Smooth muscle cell (in vitro differentiated cells): ENCODE results near the gene UBE2V1. TPM values are rescaled to one million over a fixed set of nuclear protein-coding genes. Genes with fewer than 3 reads are reported as not detected.

ENCODE experiments used
- DNase-seq: peaks from one replicate; lab custom pipeline; 2025; ENCODE audit not compliant: unreplicated experiment; lab: John Stamatoyannopoulos, UW
- H2AFZ ChIP-seq: fragments of 200-600 bp; sonication (generic); 2 replicates; pipeline ENCODE4 v1.6.0; 2016; ENCODE audit warnings: antibody characterized with exemption, low read depth, mild to moderate bottlenecking
- H3F3A ChIP-seq: fragments of 200-600 bp; sonication (generic); 2 replicates; pipeline ENCODE4 v1.6.0; 2017; ENCODE audit warnings: antibody characterized with exemption, low read depth
- H3K27ac ChIP-seq: fragments of 200-600 bp; sonication (generic); 2 replicates; pipeline ENCODE4 v1.5.1; 2016; ENCODE audit warnings: low read depth, mild to moderate bottlenecking
- H3K27me3 ChIP-seq: fragments of 200-600 bp; sonication (generic); 2 replicates; pipeline ENCODE4 v1.6.1; 2016; ENCODE audit warnings: low read depth, mild to moderate bottlenecking
- H3K36me3 ChIP-seq: fragments of 200-600 bp; sonication (generic); 2 replicates; pipeline ENCODE4 v1.5.1; 2016; ENCODE audit warnings: low read depth
- H3K4me1 ChIP-seq: fragments of 200-600 bp; sonication (generic); 2 replicates; pipeline ENCODE4 v1.5.1; 2016; ENCODE audit warnings: low read depth
- H3K4me2 ChIP-seq: fragments of 200-600 bp; sonication (generic); 2 replicates; pipeline ENCODE4 v1.6.0; 2016; ENCODE audit warnings: mild to moderate bottlenecking
- H3K4me3 ChIP-seq: fragments of 200-600 bp; sonication (generic); 2 replicates; pipeline ENCODE4 v1.5.1; 2016; ENCODE audit warnings: mild to moderate bottlenecking
- H3K79me2 ChIP-seq: fragments of 200-600 bp; sonication (generic); 2 replicates; pipeline ENCODE4 v1.6.0; 2016; ENCODE audit warnings: low read depth, mild to moderate bottlenecking
- H3K9ac ChIP-seq: fragments of 200-600 bp; sonication (generic); 2 replicates; pipeline ENCODE4 v1.6.0; 2016; ENCODE audit warnings: low read depth
- H3K9me3 ChIP-seq: fragments of 200-600 bp; sonication (generic); replicated peaks from 2 replicates; pipeline ENCODE4 v1.5.1; 2016; ENCODE audit warnings: low read depth
- H4K20me1 ChIP-seq: fragments of 200-600 bp; sonication (generic); 2 replicates; pipeline ENCODE4 v1.6.0; 2016; ENCODE audit warnings: low read depth
- CTCF ChIP-seq: fragments of 200-600 bp; sonication (generic); IDR thresholded peaks from 2 replicates; pipeline ENCODE4 v1.5.1; 2017; ENCODE audit warnings: borderline replicate concordance, mild to moderate bottlenecking, antibody characterized with exemption; ENCODE audit not compliant: insufficient read depth, poor library complexity, severe bottlenecking
- WGBS: methylation state at CpG from one replicate; pipeline ENCODE4 v1.1.7; 2016; ENCODE audit warnings: low lambda C conversion rate; 5-methylcytosine and 5-hydroxymethylcytosine counted together
- polyA plus RNA-seq: library from polyadenylated mRNA; unstranded; fragments of >200 nt; fragmentation: Nextera tagmentation; extraction: Ambion mirVana; gene quantifications from 2 replicates; pipeline ENCODE4 v1.2.1, GENCODE V29; 2016
- total RNA-seq: library from RNA; depleted of rRNA; stranded (reverse); fragments of >200 nt; gene quantifications from 2 replicates; pipeline ENCODE4 v1.2.3, GENCODE V29; 2014

The UBE2V1 gene
- total and polyA plus RNA-seq, 2 experiments from 2014 or later = 94.8 to 128 TPM

- H3K9me3 ChIP-seq = no peaks in the 10 kb centered on the region
- WGBS = 39% methylated on average over 1 of the region's 1 CpG
- peaks cover 4% of the 10 kb centered on the region for H3K36me3 ChIP-seq
- H3F3A ChIP-seq = peaks cover 7% of the 10 kb centered on the region
- no peak overlapping the region for H3K4me3 ChIP-seq
- DNase-seq = no peak
- H3K4me2 ChIP-seq = peak overlapping the region; percentile 50
- no peak overlapping the region for H2AFZ ChIP-seq
- peak overlapping the region; percentile 15 for H3K9ac ChIP-seq
- TF ChIP-seq CTCF = no peak
- no peaks in the 10 kb centered on the region for H3K27me3 ChIP-seq
- no peaks in the 10 kb centered on the region for H3K4me1 ChIP-seq
- H4K20me1 ChIP-seq = peaks cover 100% of the 10 kb centered on the region
- peaks cover 100% of the 10 kb centered on the region for H3K79me2 ChIP-seq
- H3K27ac ChIP-seq = peak overlapping the region; percentile 48
These were observed 13.8 kb downstream of the UBE2V1 start for GRCh38 chr20:50099113-50099512.

GRCh38 chr20:50098259-50098658 lies 14.7 kb downstream of the UBE2V1 start:
- Histone ChIP-seq H2AFZ (no peak overlapping the region), H3F3A (peaks cover 7% of the 10 kb centered on the region), H3K9me3 (no peaks in the 10 kb centered on the region), H3K4me3 (no peak overlapping the region), H3K4me1 (no peaks in the 10 kb centered on the region), H3K27me3 (no peaks in the 10 kb centered on the region), H3K79me2 (peaks cover 96% of the 10 kb centered on the region), H3K9ac (no peak overlapping the region), H3K27ac (peak overlapping the region; percentile 48), H3K4me2 (no peak overlapping the region), H4K20me1 (peaks cover 97% of the 10 kb centered on the region), H3K36me3 (peaks cover 4% of the 10 kb centered on the region)
- WGBS = 39% methylated on average over 2 of the region's 2 CpGs
- no peak for DNase-seq
- TF ChIP-seq CTCF = no peak

- no peak overlapping the region for H2AFZ ChIP-seq
- 93% methylated on average over 4 of the region's 4 CpGs for WGBS
- no peak overlapping the region for H3K4me2 ChIP-seq
- H4K20me1 ChIP-seq = peaks cover 97% of the 10 kb centered on the region
- H3F3A ChIP-seq = peaks cover 7% of the 10 kb centered on the region
- no peak overlapping the region for H3K9ac ChIP-seq
- no peak overlapping the region for H3K4me3 ChIP-seq
- H3K9me3 ChIP-seq = no peaks in the 10 kb centered on the region
- H3K36me3 ChIP-seq = peaks cover 4% of the 10 kb centered on the region
- no peaks in the 10 kb centered on the region for H3K4me1 ChIP-seq
- H3K79me2 ChIP-seq = peaks cover 96% of the 10 kb centered on the region
- no peak for TF ChIP-seq CTCF
- H3K27me3 ChIP-seq = no peaks in the 10 kb centered on the region
- H3K27ac ChIP-seq = peak overlapping the region; percentile 48
- DNase-seq = no peak
These were observed 15.1 kb downstream of the UBE2V1 start for GRCh38 chr20:50097843-50098242.

- Histone ChIP-seq H3F3A (peaks cover 7% of the 10 kb centered on the region), H3K9ac (no peak overlapping the region), H3K4me1 (no peaks in the 10 kb centered on the region), H3K27ac (peak overlapping the region; percentile 67), H3K4me3 (no peak overlapping the region), H3K9me3 (no peaks in the 10 kb centered on the region), H3K27me3 (no peaks in the 10 kb centered on the region), H3K79me2 (peaks cover 94% of the 10 kb centered on the region), H3K36me3 (peaks cover 4% of the 10 kb centered on the region), H4K20me1 (peaks cover 97% of the 10 kb centered on the region), H2AFZ (no peak overlapping the region), H3K4me2 (no peak overlapping the region)
- TF ChIP-seq CTCF = no peak
- WGBS = 78% methylated on average over 3 of the region's 3 CpGs
- DNase-seq = no peak
These were observed 16.7 kb downstream of the UBE2V1 start for GRCh38 chr20:50096237-50096636.
